ENCODE data around the gene ABTB1.
"Not testable (repeated sequence)": the region's sequence is repeated elsewhere in the genome, so short reads cannot be mapped to it uniquely, and the experiment has no call there.

DNA sequence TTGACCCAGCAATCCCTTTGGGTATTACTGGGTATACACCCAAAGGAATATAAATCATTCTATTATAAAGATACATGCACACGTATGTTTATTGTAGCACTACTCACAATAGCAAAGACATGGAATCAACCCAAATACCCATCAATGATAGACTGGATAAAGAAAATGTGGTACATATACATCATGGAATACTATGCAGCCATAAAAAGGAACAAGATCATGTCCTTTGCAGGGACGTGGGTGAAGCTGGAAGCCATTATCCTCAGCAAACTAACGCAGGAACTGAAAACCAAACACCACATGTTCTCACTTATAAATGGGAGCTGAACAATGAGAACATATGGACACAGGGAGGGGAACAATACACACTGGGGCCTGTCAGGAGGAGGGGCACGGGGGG is 32.1 kb downstream of the ABTB1 start:
- TF ChIP-seq, protein P1, sequence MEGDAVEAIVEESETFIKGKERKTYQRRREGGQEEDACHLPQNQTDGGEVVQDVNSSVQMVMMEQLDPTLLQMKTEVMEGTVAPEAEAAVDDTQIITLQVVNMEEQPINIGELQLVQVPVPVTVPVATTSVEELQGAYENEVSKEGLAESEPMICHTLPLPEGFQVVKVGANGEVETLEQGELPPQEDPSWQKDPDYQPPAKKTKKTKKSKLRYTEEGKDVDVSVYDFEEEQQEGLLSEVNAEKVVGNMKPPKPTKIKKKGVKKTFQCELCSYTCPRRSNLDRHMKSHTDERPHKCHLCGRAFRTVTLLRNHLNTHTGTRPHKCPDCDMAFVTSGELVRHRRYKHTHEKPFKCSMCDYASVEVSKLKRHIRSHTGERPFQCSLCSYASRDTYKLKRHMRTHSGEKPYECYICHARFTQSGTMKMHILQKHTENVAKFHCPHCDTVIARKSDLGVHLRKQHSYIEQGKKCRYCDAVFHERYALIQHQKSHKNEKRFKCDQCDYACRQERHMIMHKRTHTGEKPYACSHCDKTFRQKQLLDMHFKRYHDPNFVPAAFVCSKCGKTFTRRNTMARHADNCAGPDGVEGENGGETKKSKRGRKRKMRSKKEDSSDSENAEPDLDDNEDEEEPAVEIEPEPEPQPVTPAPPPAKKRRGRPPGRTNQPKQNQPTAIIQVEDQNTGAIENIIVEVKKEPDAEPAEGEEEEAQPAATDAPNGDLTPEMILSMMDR (conservative IDR thresholded peaks at IDR 0.05 in 1 of 2, IDR thresholded peaks at IDR 0.05 in 1 of 2; ENCODE audit: low read depth in 1 of 2, low read length in 2 of 2) = not testable (repeated sequence)
- not testable (repeated sequence) for TF ChIP-seq EZH2 (IDR thresholded peaks at IDR 0.05; ENCODE audit: low read length, missing control alignments)

All from fibroblast of lung (primary cell).